Body of pancreas (tissue), 4 donors: ENCODE measurements around the gene RARB.

Experiments
- POLR2A ChIP-seq, 3 donors: fragments of 450-650 bp; IDR thresholded peaks; one replicate each; pipeline ENCODE4 v1.6.1; 2016; ENCODE audit warnings: antibody characterized with exemption in 3 of 3, mild to moderate bottlenecking in 2 of 3
- TF ChIP-seq, protein P1 (sequence below), 7 experiments: fragments of 450-650 bp in 4 of 7; fragments of 200-600 bp in 3 of 7; sonication (generic) in 3 of 7; IDR thresholded peaks; one replicate each; pipeline ENCODE4 v1.5.1; 2016 to 2019; ENCODE audit warnings: antibody characterized with exemption in 7 of 7

DNA sequence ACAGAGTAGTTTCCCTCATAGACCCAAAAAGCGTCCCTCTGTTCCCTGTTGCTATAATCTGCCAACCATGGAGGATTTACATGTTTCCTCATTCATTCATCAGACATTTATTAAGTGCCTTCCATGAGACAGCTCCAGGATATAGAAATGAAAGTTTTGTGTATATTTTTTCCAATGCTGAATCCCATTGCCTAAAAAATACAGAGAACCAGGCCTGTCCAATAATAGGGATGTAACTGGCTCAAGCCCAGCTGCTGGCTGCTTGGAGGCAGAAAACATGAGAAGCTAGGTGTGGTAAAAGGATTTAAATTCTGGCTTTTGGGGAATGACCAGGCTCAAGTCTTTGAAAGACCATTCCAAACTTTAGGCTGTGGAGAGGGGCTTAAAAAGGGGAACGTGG, 41.5 kb downstream of the RARB start:
- TF ChIP-seq, protein P1, sequence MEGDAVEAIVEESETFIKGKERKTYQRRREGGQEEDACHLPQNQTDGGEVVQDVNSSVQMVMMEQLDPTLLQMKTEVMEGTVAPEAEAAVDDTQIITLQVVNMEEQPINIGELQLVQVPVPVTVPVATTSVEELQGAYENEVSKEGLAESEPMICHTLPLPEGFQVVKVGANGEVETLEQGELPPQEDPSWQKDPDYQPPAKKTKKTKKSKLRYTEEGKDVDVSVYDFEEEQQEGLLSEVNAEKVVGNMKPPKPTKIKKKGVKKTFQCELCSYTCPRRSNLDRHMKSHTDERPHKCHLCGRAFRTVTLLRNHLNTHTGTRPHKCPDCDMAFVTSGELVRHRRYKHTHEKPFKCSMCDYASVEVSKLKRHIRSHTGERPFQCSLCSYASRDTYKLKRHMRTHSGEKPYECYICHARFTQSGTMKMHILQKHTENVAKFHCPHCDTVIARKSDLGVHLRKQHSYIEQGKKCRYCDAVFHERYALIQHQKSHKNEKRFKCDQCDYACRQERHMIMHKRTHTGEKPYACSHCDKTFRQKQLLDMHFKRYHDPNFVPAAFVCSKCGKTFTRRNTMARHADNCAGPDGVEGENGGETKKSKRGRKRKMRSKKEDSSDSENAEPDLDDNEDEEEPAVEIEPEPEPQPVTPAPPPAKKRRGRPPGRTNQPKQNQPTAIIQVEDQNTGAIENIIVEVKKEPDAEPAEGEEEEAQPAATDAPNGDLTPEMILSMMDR (IDR thresholded peaks at IDR 0.05), result no peak
- TF ChIP-seq POLR2A (IDR thresholded peaks at IDR 0.05), result no peak
